OCI-LY3 (cell line): ENCODE results near the gene ORC3.

Source experiments
- H2AFZ ChIP-seq: fragments of 200-600, 300-600 bp; shearing (Covaris generic); 2 replicates; pipeline ENCODE4 v1.6.0; 2014; ENCODE audit warnings: antibody characterized with exemption, low read depth, low read length
- H3K27ac ChIP-seq: fragments of 200-600, 300-600 bp; sonication (generic); 2 replicates; pipeline ENCODE4 v1.5.1; 2014; ENCODE audit warnings: mild to moderate bottlenecking, low read length, moderate library complexity, mixed read lengths
- H3K27me3 ChIP-seq: fragments of 200-600, 300-600 bp; sonication (generic); 2 replicates; pipeline ENCODE4 v1.6.1; 2014; ENCODE audit warnings: low read depth, low read length, mixed read lengths
- H3K36me3 ChIP-seq: fragments of 200-600, 300-600 bp; sonication (generic); replicated peaks from 2 replicates; pipeline ENCODE3; 2014; ENCODE audit warnings: low read depth, low read length, mixed read lengths
- H3K4me1 ChIP-seq: fragments of 300-600, 200-600 bp; sonication (generic); 2 replicates; pipeline ENCODE4 v1.6.1; 2014; ENCODE audit warnings: low read length, mixed read lengths
- H3K4me2 ChIP-seq: fragments of 200-600, 300-600 bp; sonication (generic); 2 replicates; pipeline ENCODE4 v1.6.1; 2014; ENCODE audit warnings: low read length, mixed read lengths
- H3K4me3 ChIP-seq: fragments of 300-600, 200-600 bp; sonication (generic); 2 replicates; pipeline ENCODE4 v1.5.1; 2014; ENCODE audit warnings: antibody characterized with exemption, mild to moderate bottlenecking, low read length, moderate library complexity
- H3K79me2 ChIP-seq: fragments of 300-600, 200-600 bp; shearing (Covaris generic); 2 replicates; pipeline ENCODE4 v1.6.1; 2014; ENCODE audit warnings: mild to moderate bottlenecking, low read length, mixed read lengths
- H3K9ac ChIP-seq: fragments of 300-600, 200-600 bp; shearing (Covaris generic); 2 replicates; pipeline ENCODE4 v1.6.0; 2014; ENCODE audit warnings: mild to moderate bottlenecking, low read length, moderate library complexity
- H3K9me3 ChIP-seq: fragments of 200-600, 300-600 bp; shearing (Covaris generic); 2 replicates; pipeline ENCODE4 v1.6.1; 2014; ENCODE audit warnings: low read length, mixed read lengths; ENCODE audit not compliant: insufficient read depth
- H4K20me1 ChIP-seq: fragments of 200-600, 300-600 bp; sonication (generic); 2 replicates; pipeline ENCODE4 v1.6.1; 2016; ENCODE audit warnings: low read length, mixed read lengths; ENCODE audit not compliant: insufficient read depth
- EZH2phosphoT487 ChIP-seq: fragments of 200-600 bp; shearing (Covaris generic); IDR thresholded peaks from 2 replicates; pipeline ENCODE4 v1.6.1; 2018; ENCODE audit warnings: antibody characterized with exemption, mixed run types, low read depth
- TF ChIP-seq, protein P1 (sequence below): fragments of 200-600, 300-600 bp; sonication (generic); IDR thresholded peaks from 2 replicates; pipeline ENCODE4 v1.5.1; 2014; ENCODE audit warnings: antibody characterized with exemption, low read length, low read depth

The ORC3 gene

DNA sequence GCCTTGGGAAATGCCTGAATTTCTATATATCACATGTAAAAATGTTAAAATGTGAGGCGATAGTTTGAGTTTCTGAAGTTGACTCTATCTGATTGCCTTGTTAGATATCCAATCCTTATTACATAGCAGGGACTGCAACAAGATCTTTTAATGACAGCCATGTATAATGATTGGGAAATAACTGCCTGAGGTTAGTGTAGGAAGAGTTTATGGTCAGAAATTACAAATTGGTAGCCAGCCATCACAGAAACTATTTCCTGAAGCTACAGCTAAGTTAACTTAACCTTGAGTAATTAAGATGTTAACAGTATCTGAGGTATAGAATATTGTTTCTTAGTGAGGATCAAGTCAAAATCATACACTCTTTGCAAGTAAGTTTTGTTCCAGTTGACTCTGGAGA lies 71.1 kb downstream of the ORC3 start:
- no peaks in the 10 kb centered on the region for H3K27me3 ChIP-seq
- H4K20me1 ChIP-seq = no peaks in the 10 kb centered on the region
- H3K36me3 ChIP-seq = peaks cover 5% of the 10 kb centered on the region
- no peaks in the 10 kb centered on the region for H3K9me3 ChIP-seq
- H3K4me2 ChIP-seq = no peak overlapping the region
- H3K27ac ChIP-seq = no peak overlapping the region
- H3K79me2 ChIP-seq = no peaks in the 10 kb centered on the region
- no peak overlapping the region for H2AFZ ChIP-seq
- H3K4me1 ChIP-seq = no peaks in the 10 kb centered on the region
- H3K9ac ChIP-seq = no peak overlapping the region
- TF ChIP-seq, protein P1, sequence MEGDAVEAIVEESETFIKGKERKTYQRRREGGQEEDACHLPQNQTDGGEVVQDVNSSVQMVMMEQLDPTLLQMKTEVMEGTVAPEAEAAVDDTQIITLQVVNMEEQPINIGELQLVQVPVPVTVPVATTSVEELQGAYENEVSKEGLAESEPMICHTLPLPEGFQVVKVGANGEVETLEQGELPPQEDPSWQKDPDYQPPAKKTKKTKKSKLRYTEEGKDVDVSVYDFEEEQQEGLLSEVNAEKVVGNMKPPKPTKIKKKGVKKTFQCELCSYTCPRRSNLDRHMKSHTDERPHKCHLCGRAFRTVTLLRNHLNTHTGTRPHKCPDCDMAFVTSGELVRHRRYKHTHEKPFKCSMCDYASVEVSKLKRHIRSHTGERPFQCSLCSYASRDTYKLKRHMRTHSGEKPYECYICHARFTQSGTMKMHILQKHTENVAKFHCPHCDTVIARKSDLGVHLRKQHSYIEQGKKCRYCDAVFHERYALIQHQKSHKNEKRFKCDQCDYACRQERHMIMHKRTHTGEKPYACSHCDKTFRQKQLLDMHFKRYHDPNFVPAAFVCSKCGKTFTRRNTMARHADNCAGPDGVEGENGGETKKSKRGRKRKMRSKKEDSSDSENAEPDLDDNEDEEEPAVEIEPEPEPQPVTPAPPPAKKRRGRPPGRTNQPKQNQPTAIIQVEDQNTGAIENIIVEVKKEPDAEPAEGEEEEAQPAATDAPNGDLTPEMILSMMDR = no peak
- no peak for TF ChIP-seq EZH2phosphoT487
- H3K4me3 ChIP-seq = no peak overlapping the region

DNA sequence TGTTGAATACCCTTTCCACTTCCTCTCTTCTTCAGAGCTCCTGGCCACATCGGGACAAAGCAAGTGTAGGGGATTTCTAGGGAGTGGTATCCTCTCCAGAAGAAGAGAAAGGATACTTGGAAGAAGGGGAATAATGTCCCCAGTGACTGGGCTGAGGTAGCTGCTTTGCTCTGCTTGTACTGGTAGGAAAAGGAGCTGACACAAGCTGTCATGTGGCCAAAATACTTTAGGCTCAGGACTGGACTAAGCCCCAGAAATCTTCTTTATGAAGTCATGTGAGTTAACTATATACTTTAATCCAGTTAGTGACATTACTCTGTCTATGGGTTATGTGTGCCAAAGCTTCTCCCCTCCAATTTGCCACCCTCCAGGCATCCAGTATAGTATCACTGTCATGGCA lies 71.6 kb downstream of the ORC3 start:
- Histone ChIP-seq H3K27ac (no peak overlapping the region), H3K4me2 (no peak overlapping the region), H2AFZ (no peak overlapping the region), H3K4me1 (no peaks in the 10 kb centered on the region), H3K9me3 (no peaks in the 10 kb centered on the region), H3K27me3 (no peaks in the 10 kb centered on the region), H4K20me1 (no peaks in the 10 kb centered on the region), H3K79me2 (no peaks in the 10 kb centered on the region), H3K9ac (no peak overlapping the region), H3K36me3 (peaks cover 5% of the 10 kb centered on the region), H3K4me3 (no peak overlapping the region)
- TF ChIP-seq EZH2phosphoT487 = no peak
- TF ChIP-seq, protein P1 = no peak

DNA sequence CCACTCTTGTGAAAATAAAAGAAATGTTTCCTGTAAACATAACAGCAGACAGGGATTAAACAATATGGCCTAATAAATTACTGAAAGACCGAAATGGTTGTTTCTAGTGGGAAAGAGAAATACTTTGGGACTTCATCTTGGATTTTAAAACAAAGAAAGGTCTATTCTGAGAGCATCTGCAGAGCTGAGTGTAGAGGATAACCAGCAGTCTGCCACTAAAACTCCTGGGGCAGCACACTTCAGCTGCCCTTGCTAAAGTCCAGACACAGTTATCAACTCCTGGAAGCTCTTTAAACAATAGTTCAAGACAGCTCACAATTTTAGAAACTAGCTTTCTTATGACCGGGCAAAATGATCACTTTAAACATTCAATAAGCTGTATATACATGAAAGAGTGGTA lies 73.5 kb downstream of the ORC3 start:
- H3K27ac ChIP-seq = no peak overlapping the region
- TF ChIP-seq EZH2phosphoT487 = no peak
- TF ChIP-seq, protein P1 = no peak
- H3K36me3 ChIP-seq = no peaks in the 10 kb centered on the region

DNA sequence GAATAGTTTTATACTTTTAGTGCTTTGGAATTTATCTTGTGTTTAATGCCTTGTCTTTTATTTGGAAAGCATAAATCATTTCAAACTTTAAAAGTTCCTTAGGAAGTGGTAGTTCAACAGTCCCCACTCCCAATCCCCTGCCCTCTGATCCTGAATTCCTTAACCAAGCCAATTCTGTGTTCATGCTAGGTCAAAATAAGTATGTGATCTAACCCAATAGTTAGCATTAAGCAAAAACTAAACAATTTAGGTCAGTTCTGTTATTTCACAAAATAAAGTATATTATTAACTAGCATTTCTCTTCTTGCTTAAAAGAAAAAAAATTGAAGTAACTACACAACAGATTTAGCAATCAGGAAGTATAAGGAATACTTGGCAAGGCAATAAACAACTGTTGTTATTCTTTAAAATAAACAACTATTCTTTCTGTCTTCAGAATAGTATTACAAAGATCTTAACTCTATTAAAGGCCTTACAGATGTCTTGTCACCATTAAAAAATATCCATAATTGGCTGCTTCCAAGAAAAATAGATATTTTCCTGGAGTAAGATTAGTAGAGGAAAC lies 75.1 kb downstream of the ORC3 start:
- no peaks in the 10 kb centered on the region for H3K79me2 ChIP-seq
- H3K4me1 ChIP-seq = no peaks in the 10 kb centered on the region
- no peaks in the 10 kb centered on the region for H3K27me3 ChIP-seq
- H3K4me2 ChIP-seq = no peak overlapping the region
- no peak overlapping the region for H3K9ac ChIP-seq
- no peaks in the 10 kb centered on the region for H4K20me1 ChIP-seq
- no peak for TF ChIP-seq EZH2phosphoT487
- TF ChIP-seq, protein P1 = no peak
- H3K4me3 ChIP-seq = no peak overlapping the region
- H3K27ac ChIP-seq = no peak overlapping the region
- H3K36me3 ChIP-seq = no peaks in the 10 kb centered on the region
- no peaks in the 10 kb centered on the region for H3K9me3 ChIP-seq
- H2AFZ ChIP-seq = no peak overlapping the region

More for the DNA sequence above, 73.5 kb downstream of the ORC3 start:
- H2AFZ ChIP-seq = no peak overlapping the region
- no peaks in the 10 kb centered on the region for H3K4me1 ChIP-seq
- H3K27me3 ChIP-seq = no peaks in the 10 kb centered on the region
- no peak overlapping the region for H3K9ac ChIP-seq
- H3K4me3 ChIP-seq = no peak overlapping the region
- no peaks in the 10 kb centered on the region for H4K20me1 ChIP-seq
- H3K9me3 ChIP-seq = no peaks in the 10 kb centered on the region
- H3K4me2 ChIP-seq = no peak overlapping the region
- no peaks in the 10 kb centered on the region for H3K79me2 ChIP-seq
